GM04503 (cell line): Measurements from ENCODE around the gene CALML6.

Experiments
- DNase-seq: peaks from one replicate; pipeline ENCODE4 v3.0.0-alpha.2; 2012; ENCODE audit warnings: low read depth

Gene CALML6

GRCh38 chr1:1892079-1892762 is 22.8 kb upstream of the CALML6 start:
- no peak for DNase-seq

GRCh38 chr1:1892763-1893120 is 22.3 kb upstream of the CALML6 start:
- DNase-seq: no peak

GRCh38 chr1:1893291-1893985 is 21.6 kb upstream of the CALML6 start:
- DNase-seq: no peak

- no peak for DNase-seq
Measured at GRCh38 chr1:1893997-1894353, 21.1 kb upstream of the CALML6 start.

- DNase-seq: no peak
Measured at GRCh38 chr1:1894354-1895059, 20.6 kb upstream of the CALML6 start.

GRCh38 chr1:1895060-1895418 is 20.0 kb upstream of the CALML6 start:
- no peak for DNase-seq

GRCh38 chr1:1895456-1896336 is 19.4 kb upstream of the CALML6 start:
- DNase-seq: no peak

- no peak for DNase-seq
Measured at GRCh38 chr1:1898246-1898933, 16.7 kb upstream of the CALML6 start.

GRCh38 chr1:1899266-1899966 is 15.6 kb upstream of the CALML6 start:
- no peak for DNase-seq

- DNase-seq: no peak
Measured at GRCh38 chr1:1899967-1900327, 15.1 kb upstream of the CALML6 start.

GRCh38 chr1:1900883-1901640 is 14.0 kb upstream of the CALML6 start:
- no peak for DNase-seq

GRCh38 chr1:1901641-1902294 is 13.3 kb upstream of the CALML6 start:
- DNase-seq: no peak

GRCh38 chr1:1903224-1903623 is 11.8 kb upstream of the CALML6 start:
- no peak for DNase-seq

- DNase-seq: no peak
Measured at GRCh38 chr1:1906185-1907097, 8.6 kb upstream of the CALML6 start.

GRCh38 chr1:1907098-1907736 is 7.8 kb upstream of the CALML6 start:
- no peak for DNase-seq

- DNase-seq: no peak
Measured at GRCh38 chr1:1908506-1908791, 6.6 kb upstream of the CALML6 start.

GRCh38 chr1:1910033-1910465 is 5.0 kb upstream of the CALML6 start:
- DNase-seq: no peak

- DNase-seq: no peak
Measured at GRCh38 chr1:1910651-1911331, 4.3 kb upstream of the CALML6 start.
